Activated naive CD8-positive, alpha-beta T cell (primary cell): Measurements from ENCODE around the gene ATG16L2.
"Not testable (repeated sequence)": the region's sequence is repeated elsewhere in the genome, so short reads cannot be mapped to it uniquely, and the experiment has no call there.

Experiments
- H3K27ac Mint-ChIP-seq: one replicate; pipeline ENCODE4 v1.8.0; 2021; ENCODE audit warnings: mixed read lengths
- H3K27me3 Mint-ChIP-seq: one replicate; pipeline ENCODE4 v1.8.0; 2021; ENCODE audit warnings: mixed read lengths
- H3K36me3 Mint-ChIP-seq: one replicate; pipeline ENCODE4 v1.8.0; 2021; ENCODE audit warnings: mixed read lengths
- H3K4me1 Mint-ChIP-seq: one replicate; pipeline ENCODE4 v1.8.0; 2021; ENCODE audit warnings: low read depth, mixed read lengths
- H3K4me3 Mint-ChIP-seq: one replicate; pipeline ENCODE4 v1.8.0; 2021; ENCODE audit warnings: mild to moderate bottlenecking, mixed read lengths
- H3K9me3 Mint-ChIP-seq: one replicate; pipeline ENCODE4 v1.8.0; 2021; ENCODE audit warnings: low read depth, mixed read lengths

ATG16L2 gene

GRCh38 chr11:72807021-72807693 lies 7.1 kb upstream of the ATG16L2 start:
- H3K36me3 Mint-ChIP-seq, result peaks cover 5% of the 10 kb centered on the region
- no peaks in the 10 kb centered on the region for H3K27me3 Mint-ChIP-seq
- no peak overlapping the region for H3K27ac Mint-ChIP-seq
- no peak overlapping the region for H3K4me3 Mint-ChIP-seq
- H3K9me3 Mint-ChIP-seq, result no peaks in the 10 kb centered on the region
- peaks cover 9% of the 10 kb centered on the region for H3K4me1 Mint-ChIP-seq

DNA sequence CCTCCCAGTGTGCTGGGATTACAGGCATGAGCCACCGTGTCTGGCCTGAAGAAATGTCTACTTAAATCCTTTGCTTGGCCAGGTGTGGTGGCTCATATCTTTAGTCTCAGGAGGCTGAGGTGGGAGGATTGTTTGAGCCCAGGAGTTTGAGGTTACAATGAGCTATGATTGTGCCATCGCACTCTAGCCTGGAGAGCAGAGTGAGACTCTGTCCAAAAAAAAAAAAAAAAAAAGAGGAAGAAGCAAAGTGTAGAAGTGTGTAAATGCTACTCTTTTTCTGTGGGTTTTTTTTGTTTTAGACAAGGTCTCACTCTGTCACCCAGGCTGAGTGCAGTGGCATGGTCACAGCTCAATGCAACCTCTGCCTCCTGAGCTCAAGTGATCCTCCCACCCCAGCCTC lies 6.4 kb upstream of the ATG16L2 start:
- H3K27ac Mint-ChIP-seq, result no peak overlapping the region
- peaks cover 5% of the 10 kb centered on the region for H3K36me3 Mint-ChIP-seq
- H3K4me3 Mint-ChIP-seq, result no peak overlapping the region
- H3K9me3 Mint-ChIP-seq, result no peaks in the 10 kb centered on the region
- H3K27me3 Mint-ChIP-seq, result no peaks in the 10 kb centered on the region
- peaks cover 13% of the 10 kb centered on the region for H3K4me1 Mint-ChIP-seq

- Mint-ChIP-seq H3K9me3 (no peaks in the 10 kb centered on the region), H3K27ac (no peak overlapping the region), H3K27me3 (no peaks in the 10 kb centered on the region), H3K4me1 (peaks cover 18% of the 10 kb centered on the region), H3K4me3 (no peak overlapping the region), H3K36me3 (peaks cover 9% of the 10 kb centered on the region)
Measured at GRCh38 chr11:72808331-72808798, 5.8 kb upstream of the ATG16L2 start.

DNA sequence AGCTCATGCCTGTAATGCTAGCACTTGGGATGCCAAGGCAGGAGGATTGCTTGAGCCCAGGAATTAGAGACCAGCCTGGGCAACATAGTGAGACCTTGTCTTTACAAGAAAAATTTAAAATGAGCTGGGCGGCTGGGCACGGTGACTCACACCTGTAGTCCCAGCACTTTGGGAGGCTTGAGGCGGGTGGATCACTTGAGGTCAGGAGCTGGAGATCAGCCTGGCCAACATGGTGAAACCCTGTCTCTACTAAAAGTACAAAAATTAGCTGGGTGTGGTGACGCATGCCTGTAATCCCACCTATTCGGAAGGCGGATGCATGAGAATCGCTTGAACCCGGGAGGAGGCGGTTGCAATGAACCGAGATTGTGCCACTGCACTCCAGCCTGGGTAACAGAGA lies 2.5 kb upstream of the ATG16L2 start:
- not testable (repeated sequence) for H3K27ac Mint-ChIP-seq, H3K27me3 Mint-ChIP-seq, H3K36me3 Mint-ChIP-seq, H3K9me3 Mint-ChIP-seq
- Mint-ChIP-seq H3K4me3 (peak overlapping the region; percentile 100), H3K4me1 (peaks cover 33% of the 10 kb centered on the region)

GRCh38 chr11:72812604-72812966 lies 1.6 kb upstream of the ATG16L2 start:
- Mint-ChIP-seq H3K27me3 (no peaks in the 10 kb centered on the region), H3K27ac (peak overlapping the region; percentile 99), H3K9me3 (no peaks in the 10 kb centered on the region), H3K36me3 (peaks cover 9% of the 10 kb centered on the region), H3K4me1 (peaks cover 36% of the 10 kb centered on the region), H3K4me3 (peak overlapping the region; percentile 100)

DNA sequence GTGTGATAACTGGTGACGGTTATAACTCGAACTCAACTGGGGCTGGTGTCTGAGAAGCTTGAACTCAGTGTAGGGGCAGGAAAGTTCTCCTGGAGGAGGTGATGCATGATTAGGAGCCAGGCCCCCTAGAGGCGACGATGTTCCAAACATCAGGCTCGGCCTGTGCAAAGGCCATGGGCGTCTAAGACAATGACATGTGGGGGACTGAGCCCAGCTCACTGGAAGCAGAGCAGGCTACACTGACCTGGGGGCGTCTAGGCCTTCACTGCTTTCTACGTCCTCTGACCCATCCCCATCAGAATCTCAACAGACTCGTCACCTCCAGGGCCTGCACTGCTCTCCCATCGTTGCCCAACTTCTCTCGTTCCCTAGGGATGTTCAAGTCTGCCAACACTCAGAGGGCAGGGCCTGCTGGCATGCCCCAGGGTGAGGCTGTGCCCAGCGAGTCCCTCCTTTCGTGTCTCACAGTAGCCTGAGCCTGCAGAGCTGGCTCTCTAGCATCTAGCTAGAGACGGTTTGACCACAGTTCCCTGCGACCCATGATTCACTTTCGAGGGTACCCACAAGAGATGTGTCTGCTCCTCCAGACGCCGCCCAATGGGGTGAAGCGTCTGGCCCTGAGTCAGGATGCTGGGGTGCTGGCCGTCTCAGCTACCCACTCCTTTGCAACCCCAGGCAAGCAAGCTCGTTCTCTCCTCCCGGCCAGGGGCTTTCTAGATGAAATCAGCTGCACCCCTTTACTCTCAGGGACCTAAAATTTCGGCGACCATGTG lies 1.1 kb upstream of the ATG16L2 start:
- H3K4me1 Mint-ChIP-seq, result peaks cover 36% of the 10 kb centered on the region
- peaks cover 9% of the 10 kb centered on the region for H3K36me3 Mint-ChIP-seq
- no peaks in the 10 kb centered on the region for H3K27me3 Mint-ChIP-seq
- H3K27ac Mint-ChIP-seq, result peak overlapping the region; percentile 99
- H3K9me3 Mint-ChIP-seq, result no peaks in the 10 kb centered on the region
- peak overlapping the region; percentile 100 for H3K4me3 Mint-ChIP-seq

DNA sequence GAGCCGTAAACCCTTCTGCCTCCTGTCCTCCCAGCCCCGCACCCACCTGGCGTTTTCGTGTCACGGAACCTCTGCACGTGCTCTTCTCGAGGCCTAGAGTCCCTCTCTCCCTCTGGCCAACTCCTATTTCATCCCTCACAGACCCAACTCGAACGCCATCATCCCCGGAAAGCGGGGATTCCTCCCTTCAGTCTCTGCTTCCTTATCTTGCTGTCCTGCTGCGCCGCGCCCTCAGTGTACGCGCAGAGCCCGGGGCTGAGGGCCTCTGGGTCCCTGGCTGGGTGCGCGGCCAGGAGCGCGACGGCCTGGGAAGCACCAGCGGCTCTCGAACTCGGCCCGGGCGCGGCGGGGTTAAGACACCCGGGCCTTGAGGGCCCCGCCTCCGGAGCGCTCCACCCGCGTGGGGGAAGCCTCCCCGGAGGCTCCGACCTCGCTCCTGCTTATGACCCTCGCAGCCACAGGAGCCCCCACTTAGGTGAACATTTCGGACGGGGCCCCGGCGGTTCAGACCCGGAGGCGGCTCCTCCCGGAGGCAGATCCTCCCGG lies 398 bp upstream of the ATG16L2 start:
- Mint-ChIP-seq H3K27ac (peak overlapping the region; percentile 99), H3K4me1 (peaks cover 36% of the 10 kb centered on the region), H3K27me3 (no peaks in the 10 kb centered on the region), H3K9me3 (no peaks in the 10 kb centered on the region), H3K36me3 (peaks cover 7% of the 10 kb centered on the region), H3K4me3 (peak overlapping the region; percentile 100)

GRCh38 chr11:72815110-72815618 lies 953 bp downstream of the ATG16L2 start:
- H3K36me3 Mint-ChIP-seq, result peaks cover 10% of the 10 kb centered on the region
- H3K4me3 Mint-ChIP-seq, result peak overlapping the region; percentile 98
- H3K27me3 Mint-ChIP-seq, result no peaks in the 10 kb centered on the region
- H3K27ac Mint-ChIP-seq, result peak overlapping the region; percentile 97
- H3K9me3 Mint-ChIP-seq, result no peaks in the 10 kb centered on the region
- H3K4me1 Mint-ChIP-seq, result peaks cover 39% of the 10 kb centered on the region

DNA sequence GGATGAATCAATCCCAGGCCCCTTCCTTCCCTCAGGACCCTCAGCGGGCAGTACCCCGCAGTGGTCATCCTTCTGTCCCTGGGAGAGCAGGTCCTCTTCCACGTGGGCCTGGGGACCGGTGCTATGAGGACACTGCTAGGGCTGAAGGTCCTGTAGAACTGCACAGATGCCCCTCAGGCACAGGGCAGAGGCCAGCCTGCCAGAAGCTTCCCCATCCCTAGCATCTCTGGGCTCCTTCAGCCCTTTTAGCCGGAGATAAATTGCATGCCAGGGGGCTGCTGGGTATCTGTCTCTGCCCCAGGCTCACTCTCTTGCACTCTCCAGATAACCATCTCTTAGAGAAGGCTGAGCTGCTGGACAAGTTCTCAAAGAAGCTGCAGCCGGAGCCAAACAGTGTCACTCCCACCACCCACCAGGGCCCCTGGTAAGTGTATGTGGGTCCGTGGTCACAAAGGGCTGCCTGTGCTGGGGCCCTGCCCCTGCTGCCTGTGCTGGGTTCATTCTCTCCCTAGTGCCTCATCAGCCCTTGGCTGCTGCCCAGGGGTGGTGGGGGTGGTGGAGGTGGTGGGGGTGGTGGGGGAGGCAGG lies 2.3 kb downstream of the ATG16L2 start:
- peak overlapping the region; percentile 98 for H3K4me3 Mint-ChIP-seq
- H3K36me3 Mint-ChIP-seq, result peaks cover 6% of the 10 kb centered on the region
- no peaks in the 10 kb centered on the region for H3K9me3 Mint-ChIP-seq
- H3K27ac Mint-ChIP-seq, result peak overlapping the region; percentile 46
- H3K4me1 Mint-ChIP-seq, result peaks cover 41% of the 10 kb centered on the region
- no peaks in the 10 kb centered on the region for H3K27me3 Mint-ChIP-seq

DNA sequence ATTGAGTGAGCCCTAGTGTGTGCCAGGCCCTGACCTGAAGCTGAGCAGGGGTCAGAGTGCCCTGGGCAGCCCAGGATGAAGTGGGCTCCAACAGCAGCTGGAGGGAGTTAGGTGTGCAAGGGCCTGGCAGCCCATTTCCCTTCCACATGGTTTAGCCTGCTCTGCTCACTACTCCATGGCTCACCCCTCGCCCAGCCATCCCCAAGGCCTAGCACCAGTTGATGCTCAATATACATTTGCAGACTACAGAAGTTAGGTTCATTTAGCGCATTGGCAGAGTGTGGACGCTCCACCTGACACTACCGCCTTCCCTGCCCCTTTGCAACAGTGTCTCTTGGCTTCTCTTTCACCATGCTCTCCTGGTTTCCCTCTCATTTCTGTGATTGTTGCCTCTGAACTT lies 3.8 kb downstream of the ATG16L2 start:
- Mint-ChIP-seq H3K4me1 (peaks cover 30% of the 10 kb centered on the region), H3K27ac (peak overlapping the region; percentile 3), H3K36me3 (peaks cover 6% of the 10 kb centered on the region), H3K9me3 (no peaks in the 10 kb centered on the region), H3K27me3 (no peaks in the 10 kb centered on the region), H3K4me3 (no peak overlapping the region)

DNA sequence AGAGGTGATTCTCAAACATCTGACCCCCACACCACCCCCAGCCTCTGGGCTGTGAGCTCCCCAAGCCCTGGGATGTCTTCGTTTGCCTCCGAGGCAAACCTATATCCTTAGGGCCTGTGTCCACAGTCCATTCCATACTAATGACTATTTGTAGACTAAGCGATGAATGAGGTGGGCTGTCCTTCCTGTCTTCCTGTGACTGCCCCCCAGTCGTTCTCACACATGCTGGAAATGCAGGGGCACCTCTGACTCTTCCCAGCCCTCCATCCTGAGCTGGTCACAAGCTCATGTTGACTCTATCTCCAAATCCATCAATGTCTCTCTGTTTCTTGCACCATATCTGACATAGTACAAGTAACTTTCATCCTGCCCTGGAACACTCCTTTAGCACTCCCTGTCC lies 4.8 kb downstream of the ATG16L2 start:
- H3K4me3 Mint-ChIP-seq, result no peak overlapping the region
- H3K4me1 Mint-ChIP-seq, result peaks cover 27% of the 10 kb centered on the region
- H3K27ac Mint-ChIP-seq, result peak overlapping the region; percentile 41
- H3K36me3 Mint-ChIP-seq, result peaks cover 3% of the 10 kb centered on the region
- H3K9me3 Mint-ChIP-seq, result no peaks in the 10 kb centered on the region
- H3K27me3 Mint-ChIP-seq, result no peaks in the 10 kb centered on the region

DNA sequence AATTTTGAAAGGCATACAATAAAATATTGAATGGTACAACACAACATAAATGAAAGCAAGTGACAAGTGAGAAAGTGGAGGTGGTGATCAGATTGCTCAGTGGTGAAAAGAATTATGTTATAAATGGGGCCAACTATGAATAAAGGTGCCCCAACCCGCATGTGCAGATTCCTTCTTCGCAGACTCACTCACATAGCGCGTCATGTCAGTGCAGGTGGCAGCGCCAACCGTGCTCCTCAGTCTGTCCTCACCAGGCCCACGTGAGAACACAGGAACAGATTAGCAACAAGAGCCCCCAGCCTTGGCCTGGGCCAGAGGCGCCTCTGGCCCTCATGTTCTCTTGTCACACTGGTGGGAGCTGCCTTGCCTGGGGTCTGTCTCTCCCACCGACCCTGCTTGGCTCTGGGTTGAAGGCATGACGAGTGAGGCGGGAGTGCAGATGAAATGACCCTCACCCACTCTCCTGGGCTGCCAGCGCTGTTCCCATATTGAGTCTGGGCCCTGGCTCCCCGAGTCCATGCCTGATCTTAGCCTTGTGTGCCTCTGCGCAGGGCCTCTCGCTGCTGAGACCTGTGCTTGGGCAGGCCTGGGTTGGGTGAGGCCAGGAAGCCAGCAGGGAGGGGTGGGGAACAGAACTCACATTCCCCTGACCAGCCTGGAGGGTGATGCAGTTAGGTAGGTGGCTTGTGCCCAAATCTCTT lies 6.4 kb downstream of the ATG16L2 start:
- H3K27ac Mint-ChIP-seq, result no peak overlapping the region
- peaks cover 21% of the 10 kb centered on the region for H3K4me1 Mint-ChIP-seq
- H3K36me3 Mint-ChIP-seq, result peaks cover 3% of the 10 kb centered on the region

GRCh38 chr11:72821221-72821919 lies 7.2 kb downstream of the ATG16L2 start:
- no peak overlapping the region for H3K27ac Mint-ChIP-seq
- peaks cover 3% of the 10 kb centered on the region for H3K36me3 Mint-ChIP-seq
- H3K27me3 Mint-ChIP-seq, result no peaks in the 10 kb centered on the region
- no peak overlapping the region for H3K4me3 Mint-ChIP-seq
- H3K4me1 Mint-ChIP-seq, result peaks cover 14% of the 10 kb centered on the region
- H3K9me3 Mint-ChIP-seq, result no peaks in the 10 kb centered on the region

More for the DNA sequence above, 6.4 kb downstream of the ATG16L2 start:
- Mint-ChIP-seq H3K27me3 (no peaks in the 10 kb centered on the region), H3K4me3 (no peak overlapping the region), H3K9me3 (no peaks in the 10 kb centered on the region)
